GM12873 (cell line): Measurements from ENCODE around the gene NCAPH2.

Experiments used
- TF ChIP-seq, protein P1 (sequence below): IDR thresholded peaks from 2 replicates; pipeline ENCODE4 v1.5.1; 2012; ENCODE audit warnings: low read depth, mild to moderate bottlenecking, moderate library complexity, low read length, control low read depth; ENCODE audit not compliant: insufficient read depth; ENCODE audit errors: missing control alignments

The NCAPH2 gene

DNA sequence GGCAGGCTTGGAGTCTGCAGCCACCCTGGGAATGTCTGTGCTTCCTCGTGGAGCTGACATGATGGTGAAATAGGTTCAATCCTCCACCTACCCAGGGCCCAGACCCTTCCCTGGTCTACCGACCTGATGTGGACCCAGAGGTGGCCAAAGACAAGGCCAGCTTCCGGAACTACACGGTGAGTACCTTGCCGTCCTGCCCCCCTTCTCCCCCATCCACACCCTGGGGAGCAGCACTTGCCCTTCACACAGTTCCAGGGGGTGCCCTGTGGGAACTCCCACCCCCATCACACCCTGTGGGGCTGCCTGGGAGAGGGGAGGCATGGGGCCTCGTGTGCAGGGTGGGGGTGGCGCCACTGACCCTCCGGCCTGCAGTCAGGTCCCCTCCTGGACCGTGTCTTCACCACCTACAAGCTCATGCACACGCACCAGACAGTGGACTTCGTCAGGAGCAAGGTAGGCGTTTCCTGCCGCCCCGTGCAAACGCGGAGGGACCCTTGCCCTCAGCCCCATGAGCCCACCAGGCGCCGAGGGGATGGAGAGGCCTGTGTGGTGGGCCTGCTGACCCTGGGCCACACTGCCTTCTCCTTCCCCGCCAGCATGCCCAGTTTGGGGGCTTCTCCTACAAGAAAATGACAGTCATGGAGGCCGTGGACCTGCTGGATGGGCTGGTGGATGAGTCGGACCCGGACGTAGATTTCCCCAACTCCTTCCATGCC is 20.6 kb upstream of the NCAPH2 start:
- TF ChIP-seq, protein P1, sequence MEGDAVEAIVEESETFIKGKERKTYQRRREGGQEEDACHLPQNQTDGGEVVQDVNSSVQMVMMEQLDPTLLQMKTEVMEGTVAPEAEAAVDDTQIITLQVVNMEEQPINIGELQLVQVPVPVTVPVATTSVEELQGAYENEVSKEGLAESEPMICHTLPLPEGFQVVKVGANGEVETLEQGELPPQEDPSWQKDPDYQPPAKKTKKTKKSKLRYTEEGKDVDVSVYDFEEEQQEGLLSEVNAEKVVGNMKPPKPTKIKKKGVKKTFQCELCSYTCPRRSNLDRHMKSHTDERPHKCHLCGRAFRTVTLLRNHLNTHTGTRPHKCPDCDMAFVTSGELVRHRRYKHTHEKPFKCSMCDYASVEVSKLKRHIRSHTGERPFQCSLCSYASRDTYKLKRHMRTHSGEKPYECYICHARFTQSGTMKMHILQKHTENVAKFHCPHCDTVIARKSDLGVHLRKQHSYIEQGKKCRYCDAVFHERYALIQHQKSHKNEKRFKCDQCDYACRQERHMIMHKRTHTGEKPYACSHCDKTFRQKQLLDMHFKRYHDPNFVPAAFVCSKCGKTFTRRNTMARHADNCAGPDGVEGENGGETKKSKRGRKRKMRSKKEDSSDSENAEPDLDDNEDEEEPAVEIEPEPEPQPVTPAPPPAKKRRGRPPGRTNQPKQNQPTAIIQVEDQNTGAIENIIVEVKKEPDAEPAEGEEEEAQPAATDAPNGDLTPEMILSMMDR = no peak

- TF ChIP-seq, protein P1 = no peak
Measured at GRCh38 chr22:50488006-50488677, 19.9 kb upstream of the NCAPH2 start.

GRCh38 chr22:50488886-50489285 is 19.1 kb upstream of the NCAPH2 start:
- TF ChIP-seq, protein P1 = no peak

GRCh38 chr22:50489363-50490243 is 18.4 kb upstream of the NCAPH2 start:
- TF ChIP-seq, protein P1 = no peak

- TF ChIP-seq, protein P1 = no peak
Measured at GRCh38 chr22:50490531-50491308, 17.3 kb upstream of the NCAPH2 start.

- TF ChIP-seq, protein P1 = no peak
Measured at GRCh38 chr22:50497093-50497492, 10.9 kb upstream of the NCAPH2 start.
